T47D (cell line): Measurements from ENCODE around the gene PSMB4.
"Not testable (repeated sequence)": the region's sequence is repeated elsewhere in the genome, so short reads cannot be mapped to it uniquely, and the experiment has no call there.

Experiments
- DNase-seq, 2 experiments: peaks; one replicate each; pipeline versions ENCODE4 v3.0.0 to v3.0.0-alpha.2; 2011 to 2012; ENCODE audit warnings: low read depth in 1 of 2, low spot score in 1 of 2
- JUND ChIP-seq: IDR thresholded peaks from 2 replicates; pipeline ENCODE4 v1.6.1; 2012; ENCODE audit warnings: low read depth
- in situ Hi-C: cut with HindIII; loops from 2 replicates; pipeline ENCODE4 v1.10.0; 2016; ENCODE audit warnings: low sequenced_read_pairs, low pct_unique_long_range_greater_than_20kb

PSMB4 gene

DNA sequence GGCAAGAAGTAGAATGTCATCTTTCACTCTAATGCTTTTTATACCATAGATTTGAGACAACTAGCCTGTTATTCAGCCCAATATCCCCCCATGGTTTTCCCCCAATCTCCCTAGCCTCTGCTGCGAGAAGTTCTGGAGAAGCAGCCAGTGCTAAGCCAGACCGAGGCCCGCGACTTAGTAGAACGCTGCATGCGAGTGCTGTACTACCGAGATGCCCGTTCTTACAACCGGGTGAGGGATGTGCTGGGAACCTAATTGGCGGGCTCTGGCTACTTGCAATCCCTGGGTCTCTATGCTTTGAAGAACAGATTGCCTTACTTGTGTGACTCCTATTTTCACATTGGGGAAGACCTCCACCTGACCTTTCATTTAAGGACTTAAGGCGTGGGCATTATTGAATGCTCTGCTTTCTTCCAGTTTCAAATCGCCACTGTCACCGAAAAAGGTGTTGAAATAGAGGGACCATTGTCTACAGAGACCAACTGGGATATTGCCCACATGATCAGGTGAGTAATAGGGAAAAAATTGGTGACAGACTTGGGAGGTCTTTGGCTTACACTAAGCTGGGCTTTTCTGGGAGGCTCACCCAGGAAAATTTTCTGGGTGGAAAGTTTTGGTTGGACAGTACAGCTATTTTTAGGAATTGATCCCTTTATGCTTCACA, 1.9 kb downstream of the PSMB4 start:
- DNase-seq: no peak
- in situ Hi-C loops: no loop called here
- TF ChIP-seq JUND: no peak

DNA sequence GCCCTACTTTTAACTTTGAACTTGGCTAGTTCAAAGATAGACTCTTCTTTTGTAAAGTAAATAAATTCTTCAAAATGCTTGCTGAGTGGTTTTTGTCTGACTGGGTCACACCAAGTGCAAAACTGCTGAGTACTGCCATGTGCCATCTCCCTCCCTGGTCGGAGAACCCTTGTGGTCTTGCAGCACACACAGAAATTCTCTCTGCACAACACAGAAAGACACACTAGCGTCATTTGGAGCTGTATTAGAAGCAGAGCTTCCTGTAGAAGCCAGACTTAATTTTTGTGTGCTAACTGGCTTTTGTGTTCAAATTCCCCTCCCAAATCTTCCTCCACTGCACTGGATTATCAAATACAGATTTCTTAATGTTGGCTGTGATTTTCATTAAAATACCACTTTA, 2.5 kb downstream of the PSMB4 start:
- in situ Hi-C loops: no loop called here
- no peak for DNase-seq
- no peak for TF ChIP-seq JUND

DNA sequence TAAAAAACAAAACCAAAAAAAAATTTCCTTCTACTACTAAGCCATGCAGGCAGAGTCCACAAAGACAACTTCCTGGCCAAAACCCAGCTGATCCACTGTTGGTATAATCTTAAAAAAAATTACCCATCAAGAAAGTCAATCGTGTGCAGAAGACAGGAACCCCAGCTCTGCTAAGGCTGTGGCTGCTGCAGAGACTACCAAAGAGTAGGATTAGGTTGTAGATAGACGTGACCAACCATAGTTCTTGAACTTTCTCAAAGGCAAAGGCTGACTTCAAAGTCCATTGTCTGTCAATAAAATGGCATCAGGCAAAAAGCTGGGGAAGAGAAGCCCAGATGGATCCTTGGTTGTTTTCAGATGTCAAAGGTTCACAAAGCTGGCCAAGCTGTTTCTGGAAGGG, 3.4 kb downstream of the PSMB4 start:
- DNase-seq: no peak
- in situ Hi-C loops: no loop called here
- TF ChIP-seq JUND: no peak

DNA sequence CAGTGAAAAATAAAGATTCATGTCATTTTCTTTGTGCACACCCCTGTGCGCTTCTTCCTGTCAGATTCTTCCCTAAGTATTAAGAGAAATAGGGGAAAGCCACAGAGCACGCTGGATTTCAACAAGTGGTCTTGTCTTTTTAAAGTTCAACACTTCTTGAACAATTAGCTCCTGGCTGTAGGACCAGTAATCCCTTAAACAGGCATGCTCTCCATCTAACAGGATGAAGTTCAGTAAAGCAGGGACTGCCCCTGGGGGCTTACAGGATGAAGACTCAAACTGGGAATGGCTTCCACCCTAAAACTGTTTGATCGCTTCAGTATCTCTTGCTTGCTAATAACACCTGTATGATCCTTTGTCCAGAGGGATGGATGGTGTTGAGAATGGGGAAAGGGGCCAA, 4.2 kb downstream of the PSMB4 start:
- DNase-seq: no peak
- in situ Hi-C loops: no loop called here
- TF ChIP-seq JUND: no peak

DNA sequence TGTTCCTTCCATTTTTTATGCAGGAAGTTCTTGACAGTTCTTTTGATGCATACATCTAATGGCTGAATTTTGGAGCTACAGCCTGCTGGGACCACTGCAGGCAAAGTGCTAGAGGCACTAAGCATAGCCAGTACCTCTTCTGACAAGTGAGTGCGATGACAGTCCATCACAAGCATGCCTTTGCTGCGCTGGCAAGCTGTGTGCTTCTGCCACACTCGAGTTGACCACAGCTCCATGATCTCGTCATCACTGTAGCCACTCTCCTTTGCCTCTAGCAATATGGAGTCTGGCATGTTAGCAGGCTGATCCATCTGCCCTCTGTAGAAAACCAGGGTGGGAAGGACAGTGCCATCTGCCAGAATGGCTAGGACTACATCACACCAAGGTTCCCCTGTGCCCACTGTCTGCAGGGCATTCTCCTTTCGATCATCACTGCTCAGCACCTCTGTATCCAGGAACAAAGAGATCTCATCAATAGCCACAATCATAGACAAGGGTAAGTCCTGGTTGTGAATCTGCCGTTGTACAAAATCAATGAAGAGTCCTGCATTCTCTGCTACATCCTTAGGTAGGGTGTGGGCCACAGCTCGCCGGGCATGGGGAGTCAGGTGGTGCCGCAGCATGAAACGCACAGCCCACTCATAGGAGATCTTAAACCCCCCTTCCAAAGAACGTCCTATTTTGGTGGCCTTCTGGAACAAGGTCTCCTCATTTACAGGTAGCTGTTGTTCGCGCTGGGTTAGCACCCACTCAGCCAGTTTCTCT, 6.0 kb downstream of the PSMB4 start:
- no peak for TF ChIP-seq JUND
- no peak for DNase-seq
- in situ Hi-C loops: no loop called here

DNA sequence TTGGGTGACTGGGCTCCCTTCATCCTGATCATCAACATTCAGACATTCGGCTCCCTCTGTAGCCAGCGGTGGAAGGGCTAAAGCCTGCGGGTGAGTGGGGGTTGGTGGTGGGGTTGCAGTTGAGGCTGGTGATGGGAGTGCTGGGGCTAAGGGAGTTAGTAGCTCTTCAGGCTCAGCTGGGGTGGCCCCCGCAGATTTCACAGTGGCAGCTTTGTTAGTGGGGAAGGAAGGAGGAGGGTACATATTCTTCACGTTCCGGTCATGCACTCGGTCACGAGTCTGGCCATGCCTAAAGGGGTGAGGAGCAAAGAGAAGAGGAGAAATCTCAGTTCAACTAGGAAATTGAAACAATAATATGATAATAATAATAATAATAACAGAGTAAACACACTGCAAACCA, 6.8 kb downstream of the PSMB4 start:
- TF ChIP-seq JUND: no peak
- in situ Hi-C loops: no loop called here

DNA sequence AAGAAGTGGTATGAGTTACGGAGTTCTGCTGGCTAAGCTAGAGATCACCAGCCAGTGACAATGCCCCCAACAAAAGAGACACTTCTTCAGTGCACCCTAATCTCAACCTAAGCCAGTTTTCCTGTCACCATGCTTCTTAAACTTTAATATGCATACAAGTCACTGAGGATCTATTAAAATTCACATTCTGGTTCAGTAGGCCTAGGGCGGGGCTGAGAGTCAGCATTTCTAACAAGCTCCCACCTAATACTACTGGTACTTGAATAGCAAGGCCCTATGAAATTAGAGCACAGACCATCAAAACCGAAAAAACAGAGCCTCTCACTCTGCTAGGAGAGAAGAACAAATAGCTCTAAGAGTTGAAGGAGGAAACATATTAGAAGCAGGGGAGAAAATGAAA, 7.9 kb downstream of the PSMB4 start:
- in situ Hi-C loops: no loop called here
- no peak for DNase-seq
- no peak for TF ChIP-seq JUND

More for the DNA sequence above, 6.8 kb downstream of the PSMB4 start:
- no peak for DNase-seq

DNA sequence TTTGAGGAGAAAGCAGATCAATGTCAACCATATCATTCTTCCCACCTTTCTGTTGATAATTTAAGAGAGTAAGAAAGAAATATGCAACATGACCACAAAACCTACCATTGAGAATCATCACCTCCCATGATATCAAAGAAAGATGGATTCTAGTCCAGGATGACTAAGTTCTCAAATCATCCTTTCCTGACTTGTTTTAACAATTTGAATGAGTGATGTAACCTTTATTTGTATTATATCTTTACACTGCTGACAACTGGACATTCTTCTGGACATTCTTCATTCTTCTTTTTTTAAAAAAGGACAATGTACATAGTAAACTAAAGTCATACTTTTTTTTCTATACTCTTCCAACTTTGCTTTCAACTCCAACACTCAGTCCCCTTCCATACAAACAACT, 9.5 kb downstream of the PSMB4 start:
- no peak for TF ChIP-seq JUND
- in situ Hi-C loops: no loop called here
- DNase-seq: no peak

DNA sequence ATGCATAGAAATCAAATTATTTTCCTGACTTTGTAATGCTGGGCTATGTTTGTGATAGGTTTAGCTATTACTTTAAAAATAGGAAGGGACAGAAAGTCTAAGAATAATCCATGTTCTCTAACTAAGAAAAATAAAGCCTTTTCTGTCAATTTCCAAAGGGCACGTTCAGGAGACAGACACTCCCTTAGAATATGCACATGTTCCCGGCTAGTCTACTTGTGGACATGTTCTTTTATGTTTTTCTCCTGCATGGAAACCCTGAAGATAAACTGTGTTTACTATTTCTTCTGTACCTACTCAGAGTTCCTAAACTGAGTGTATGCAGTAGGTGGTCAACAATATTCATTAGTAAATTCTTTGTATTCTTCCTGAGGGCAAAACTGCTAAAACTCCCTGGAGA, 12.5 kb downstream of the PSMB4 start:
- no peak for DNase-seq
- no peak for TF ChIP-seq JUND
- in situ Hi-C loops: no loop called here

DNA sequence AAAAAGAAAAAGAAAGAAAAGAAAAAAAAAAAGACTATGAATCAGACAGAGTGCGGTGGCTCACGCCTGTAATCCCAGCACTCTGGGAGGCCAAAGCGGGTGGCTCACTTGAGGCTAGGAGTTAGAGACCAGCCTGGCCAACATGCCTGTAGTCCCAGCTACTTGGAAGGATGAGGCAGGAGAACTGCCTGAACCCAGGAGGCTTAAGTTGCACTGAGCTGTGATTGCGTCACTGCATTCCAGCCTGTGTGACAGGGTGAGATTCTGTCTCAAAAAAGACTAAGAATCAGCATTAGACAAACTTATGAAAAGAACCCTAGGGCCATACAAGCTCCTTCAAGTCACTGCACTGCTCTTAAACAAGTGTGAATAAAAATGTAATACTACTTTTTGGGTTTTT, 16.9 kb downstream of the PSMB4 start:
- in situ Hi-C loops: no loop called here

DNA sequence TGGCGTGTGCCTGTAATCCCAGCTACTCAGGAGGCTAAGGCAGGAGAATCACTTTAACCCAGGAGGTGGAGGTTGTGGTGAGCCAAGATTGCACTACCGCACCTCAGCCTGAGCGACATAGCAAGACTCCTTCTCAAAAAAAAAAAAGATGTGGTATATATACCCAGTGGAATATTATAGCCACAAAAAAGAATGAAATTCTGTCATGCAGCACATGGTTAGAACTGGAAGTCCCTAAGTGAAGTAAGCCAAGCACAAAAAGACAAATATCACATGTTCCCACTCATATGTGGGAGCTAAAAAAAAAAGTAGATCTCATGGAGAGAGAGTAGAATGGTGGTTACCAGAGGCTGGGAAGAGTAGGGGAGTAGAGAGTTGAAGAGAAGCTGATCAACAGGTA, 18.7 kb downstream of the PSMB4 start:
- no peak for DNase-seq
- no peak for TF ChIP-seq JUND
- in situ Hi-C loops: no loop called here

More for the DNA sequence above, 16.9 kb downstream of the PSMB4 start:
- peak in 1 of 2 experiments; percentile 71 for DNase-seq
- no peak for TF ChIP-seq JUND

DNA sequence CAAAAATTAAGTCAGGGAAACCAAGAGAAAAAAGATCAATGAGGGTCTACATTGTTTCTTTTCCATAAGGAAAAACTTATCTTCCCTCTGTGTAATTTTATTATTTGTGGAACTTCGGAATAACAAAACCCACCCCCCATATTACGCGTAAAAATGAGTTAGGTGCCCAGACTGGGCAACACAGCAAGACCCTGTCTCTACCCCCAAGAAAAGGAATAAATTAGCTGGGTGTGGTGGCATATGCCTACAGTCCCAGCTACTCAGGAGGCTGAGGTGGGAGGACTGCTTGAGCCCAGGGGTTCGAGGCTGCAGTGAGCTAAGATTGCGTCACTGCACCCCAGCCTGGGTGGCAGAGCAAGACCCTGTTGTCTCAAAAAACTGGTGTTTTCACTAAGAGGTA, 20.4 kb downstream of the PSMB4 start:
- TF ChIP-seq JUND: no peak
- no peak for DNase-seq
- in situ Hi-C loops: no loop called here

DNA sequence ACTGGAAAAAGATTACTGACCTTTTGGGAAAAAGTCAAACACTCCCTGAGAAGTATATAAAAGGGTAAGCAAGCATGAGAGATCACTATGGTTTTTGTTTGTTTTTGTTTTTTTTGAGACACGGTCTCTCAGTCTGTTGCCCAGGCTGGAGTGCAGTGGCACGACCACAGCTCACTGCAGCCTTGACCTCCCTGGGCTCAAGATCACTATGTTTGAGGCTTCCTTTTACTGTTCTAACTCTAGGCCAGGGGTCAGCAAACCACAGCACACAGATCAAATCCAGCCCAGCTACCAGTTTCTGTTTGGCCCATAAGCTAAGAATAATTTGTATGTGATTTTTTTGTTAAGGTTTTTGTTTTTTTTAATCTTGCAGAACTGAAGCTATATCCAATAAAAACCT, 25.7 kb downstream of the PSMB4 start:
- in situ Hi-C loops: no loop called here
- no peak for DNase-seq
- TF ChIP-seq JUND: no peak

DNA sequence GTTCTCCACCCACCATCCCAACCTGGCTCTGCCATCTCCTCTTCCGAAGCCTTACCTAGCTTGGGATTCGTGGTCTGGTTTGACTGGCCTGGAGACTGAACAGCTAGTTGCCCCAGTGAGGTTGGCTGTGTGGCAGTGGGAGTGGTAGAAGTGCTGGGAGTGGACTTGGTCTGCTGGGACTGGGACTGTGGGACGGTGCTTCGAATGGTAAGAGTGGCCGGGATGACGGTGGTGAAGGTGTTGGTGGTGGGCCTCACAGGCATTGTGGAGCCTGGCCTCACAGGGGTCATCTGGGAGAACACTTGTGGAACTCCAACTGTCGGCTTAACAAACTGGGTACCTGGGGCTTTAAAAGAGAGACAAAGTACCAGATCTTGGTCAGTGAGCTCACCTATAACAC, 28.7 kb downstream of the PSMB4 start:
- no peak for DNase-seq
- TF ChIP-seq JUND: no peak
- in situ Hi-C loops: no loop called here

DNA sequence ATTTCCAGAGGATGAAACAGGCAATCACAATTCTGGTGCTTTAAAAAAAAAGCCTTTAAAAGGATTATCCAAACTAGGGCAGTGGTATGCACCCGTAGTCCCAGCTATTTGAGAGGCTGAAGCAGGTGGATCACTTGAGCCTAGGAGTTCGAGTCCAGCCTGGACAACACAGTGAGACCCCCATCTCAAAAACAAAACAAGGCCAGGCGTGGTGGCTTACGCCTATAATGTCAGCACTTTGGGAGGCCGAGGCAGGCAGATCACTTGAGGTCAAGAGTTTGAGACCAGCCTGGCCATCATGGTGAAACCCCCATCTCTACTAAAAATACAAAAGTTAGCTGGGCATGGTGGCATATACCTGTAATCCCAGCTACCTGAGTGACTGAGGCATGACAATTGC, 34.5 kb downstream of the PSMB4 start:
- DNase-seq, in situ Hi-C loops: not testable (repeated sequence)
